ENCODE data around the gene COL15A1. TPM values are rescaled to one million over a fixed set of nuclear protein-coding genes. Genes with fewer than 3 reads are reported as not detected.

The COL15A1 gene
- polyA plus RNA-seq, 3 donors, result 24.1 to 29.6 (median 25.9) TPM

GRCh38 chr9:98942906-98943681, 613 bp upstream of the COL15A1 start:
- no peak for DNase-seq

- peak; percentile 19 for DNase-seq
Measured at GRCh38 chr9:98944057-98944733, 488 bp downstream of the COL15A1 start.

GRCh38 chr9:98944734-98945074, 997 bp downstream of the COL15A1 start:
- DNase-seq, result no peak

GRCh38 chr9:98949565-98949964, 5.9 kb downstream of the COL15A1 start:
- no peak for DNase-seq

- DNase-seq, result no peak
Measured at GRCh38 chr9:98950262-98950661, 6.6 kb downstream of the COL15A1 start.

GRCh38 chr9:98951967-98952366, 8.3 kb downstream of the COL15A1 start:
- no peak for DNase-seq

- no peak for DNase-seq
Measured at GRCh38 chr9:98953581-98954243, 10.0 kb downstream of the COL15A1 start.

GRCh38 chr9:98954244-98954610, 10.5 kb downstream of the COL15A1 start:
- DNase-seq, result no peak

GRCh38 chr9:98955259-98955658, 11.6 kb downstream of the COL15A1 start:
- DNase-seq, result no peak

GRCh38 chr9:98957826-98958225, 14.1 kb downstream of the COL15A1 start:
- DNase-seq, result no peak

GRCh38 chr9:98958271-98958984, 14.7 kb downstream of the COL15A1 start:
- DNase-seq, result peak; percentile 57

GRCh38 chr9:98960409-98960808, 16.7 kb downstream of the COL15A1 start:
- no peak for DNase-seq

- DNase-seq, result no peak
Measured at GRCh38 chr9:98961513-98962180, 17.9 kb downstream of the COL15A1 start.

- DNase-seq, result no peak
Measured at GRCh38 chr9:98962181-98962560, 18.5 kb downstream of the COL15A1 start.

- DNase-seq, result peak; percentile 21
Measured at GRCh38 chr9:98962861-98963260, 19.2 kb downstream of the COL15A1 start.

- DNase-seq, result no peak
Measured at GRCh38 chr9:98964201-98964600, 20.5 kb downstream of the COL15A1 start.

- no peak for DNase-seq
Measured at GRCh38 chr9:98964911-98965336, 21.2 kb downstream of the COL15A1 start.

- DNase-seq, result no peak
Measured at GRCh38 chr9:98966676-98967075, 23.0 kb downstream of the COL15A1 start.

GRCh38 chr9:98967257-98967656, 23.6 kb downstream of the COL15A1 start:
- DNase-seq, result no peak

GRCh38 chr9:98967680-98968079, 24.0 kb downstream of the COL15A1 start:
- no peak for DNase-seq

- no peak for DNase-seq
Measured at GRCh38 chr9:98968601-98969337, 25.1 kb downstream of the COL15A1 start.

Measured in renal pelvis (tissue), 4 donors.